ENCODE data around the gene NCOA1.

NCOA1 gene

GRCh38 chr2:24454294-24454693 is 36.8 kb upstream of the NCOA1 start:
- no peak for TF ChIP-seq CTCF (IDR thresholded peaks at IDR 0.05; ENCODE audit: insufficient read depth, missing control alignments)
- DNase-seq (ENCODE audit: insufficient read length, low spot score) (no peak), FAIRE-seq (peak; percentile 66)

GRCh38 chr2:24456599-24457556 is 34.2 kb upstream of the NCOA1 start:
- DNase-seq (ENCODE audit: insufficient read length, low spot score) (no peak), FAIRE-seq (no peak)
- TF ChIP-seq CTCF (IDR thresholded peaks at IDR 0.05; ENCODE audit: insufficient read depth, missing control alignments) = no peak

GRCh38 chr2:24457696-24458386 is 33.2 kb upstream of the NCOA1 start:
- no peak for FAIRE-seq
- no peak for DNase-seq (ENCODE audit: insufficient read length, low spot score)

GRCh38 chr2:24459224-24460161 is 31.6 kb upstream of the NCOA1 start:
- no peak for TF ChIP-seq CTCF (IDR thresholded peaks at IDR 0.05; ENCODE audit: insufficient read depth, missing control alignments)
- FAIRE-seq = no peak

More at GRCh38 chr2:24457696-24458386, 33.2 kb upstream of the NCOA1 start:
- no peak for TF ChIP-seq CTCF (IDR thresholded peaks at IDR 0.05; ENCODE audit: insufficient read depth, missing control alignments)

GRCh38 chr2:24461685-24462084 is 29.4 kb upstream of the NCOA1 start:
- FAIRE-seq (no peak), DNase-seq (ENCODE audit: insufficient read length, low spot score) (no peak)

More at GRCh38 chr2:24459224-24460161, 31.6 kb upstream of the NCOA1 start:
- no peak for DNase-seq (ENCODE audit: insufficient read length, low spot score)

More at GRCh38 chr2:24461685-24462084, 29.4 kb upstream of the NCOA1 start:
- no peak for TF ChIP-seq CTCF (IDR thresholded peaks at IDR 0.05; ENCODE audit: insufficient read depth, missing control alignments)

Measured in D721Med (cell line).